Measurements from ENCODE around the gene PCNX3. TPM values are rescaled to one million over a fixed set of nuclear protein-coding genes. Genes with fewer than 3 reads are reported as not detected.

PCNX3 gene
- total RNA-seq, 1 donor: 31.5 TPM

DNA sequence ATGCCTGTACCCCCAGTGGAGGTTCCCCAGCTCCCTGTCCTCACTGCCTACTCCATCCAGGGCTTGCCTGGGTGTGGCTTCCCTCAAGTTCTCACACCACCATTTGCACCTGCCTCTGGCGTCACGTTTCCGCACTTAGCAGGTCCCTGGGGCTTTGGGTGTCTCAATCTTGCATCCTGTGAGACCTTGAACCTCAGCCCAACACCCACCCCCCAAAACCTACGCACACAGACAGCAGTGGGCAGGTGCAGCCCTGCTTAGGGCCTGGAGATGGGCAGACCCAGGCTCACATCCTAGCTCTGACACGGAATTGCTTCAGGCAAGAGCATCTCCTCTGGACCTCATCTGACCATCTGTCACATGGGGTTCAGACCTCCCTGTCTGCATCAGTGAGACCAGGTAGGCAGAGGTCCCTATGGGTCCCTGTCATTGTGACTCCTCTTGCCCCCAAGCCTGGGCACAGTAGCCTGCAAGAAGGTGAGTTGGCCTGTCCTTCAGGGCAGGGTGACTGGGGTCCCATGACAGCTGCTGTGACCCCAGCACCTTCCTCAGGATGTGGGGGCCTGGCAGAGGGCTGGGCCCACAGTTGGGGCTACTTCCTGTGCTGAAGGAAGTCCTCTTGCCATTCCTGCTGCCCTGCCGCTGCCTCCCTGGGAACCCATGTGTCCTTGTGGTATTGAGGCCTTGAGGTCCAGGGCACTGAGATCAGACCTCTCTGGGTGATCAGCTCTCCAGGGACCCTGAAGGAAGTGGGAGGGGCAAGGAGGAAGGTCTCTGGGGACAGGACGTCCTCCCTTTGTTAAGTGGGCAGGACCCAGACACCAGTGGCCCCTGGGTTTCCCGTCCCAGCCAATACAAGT, 24.3 kb downstream of the PCNX3 start:
- TF ChIP-seq, protein P1, sequence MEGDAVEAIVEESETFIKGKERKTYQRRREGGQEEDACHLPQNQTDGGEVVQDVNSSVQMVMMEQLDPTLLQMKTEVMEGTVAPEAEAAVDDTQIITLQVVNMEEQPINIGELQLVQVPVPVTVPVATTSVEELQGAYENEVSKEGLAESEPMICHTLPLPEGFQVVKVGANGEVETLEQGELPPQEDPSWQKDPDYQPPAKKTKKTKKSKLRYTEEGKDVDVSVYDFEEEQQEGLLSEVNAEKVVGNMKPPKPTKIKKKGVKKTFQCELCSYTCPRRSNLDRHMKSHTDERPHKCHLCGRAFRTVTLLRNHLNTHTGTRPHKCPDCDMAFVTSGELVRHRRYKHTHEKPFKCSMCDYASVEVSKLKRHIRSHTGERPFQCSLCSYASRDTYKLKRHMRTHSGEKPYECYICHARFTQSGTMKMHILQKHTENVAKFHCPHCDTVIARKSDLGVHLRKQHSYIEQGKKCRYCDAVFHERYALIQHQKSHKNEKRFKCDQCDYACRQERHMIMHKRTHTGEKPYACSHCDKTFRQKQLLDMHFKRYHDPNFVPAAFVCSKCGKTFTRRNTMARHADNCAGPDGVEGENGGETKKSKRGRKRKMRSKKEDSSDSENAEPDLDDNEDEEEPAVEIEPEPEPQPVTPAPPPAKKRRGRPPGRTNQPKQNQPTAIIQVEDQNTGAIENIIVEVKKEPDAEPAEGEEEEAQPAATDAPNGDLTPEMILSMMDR (IDR thresholded peaks at IDR 0.05; ENCODE audit: insufficient read depth, low read length): no peak
- no peak overlapping the region for H3K4me3 ChIP-seq (ENCODE audit: low read depth, low read length)
- no peak for DNase-seq (ENCODE audit: low read depth)

DNA sequence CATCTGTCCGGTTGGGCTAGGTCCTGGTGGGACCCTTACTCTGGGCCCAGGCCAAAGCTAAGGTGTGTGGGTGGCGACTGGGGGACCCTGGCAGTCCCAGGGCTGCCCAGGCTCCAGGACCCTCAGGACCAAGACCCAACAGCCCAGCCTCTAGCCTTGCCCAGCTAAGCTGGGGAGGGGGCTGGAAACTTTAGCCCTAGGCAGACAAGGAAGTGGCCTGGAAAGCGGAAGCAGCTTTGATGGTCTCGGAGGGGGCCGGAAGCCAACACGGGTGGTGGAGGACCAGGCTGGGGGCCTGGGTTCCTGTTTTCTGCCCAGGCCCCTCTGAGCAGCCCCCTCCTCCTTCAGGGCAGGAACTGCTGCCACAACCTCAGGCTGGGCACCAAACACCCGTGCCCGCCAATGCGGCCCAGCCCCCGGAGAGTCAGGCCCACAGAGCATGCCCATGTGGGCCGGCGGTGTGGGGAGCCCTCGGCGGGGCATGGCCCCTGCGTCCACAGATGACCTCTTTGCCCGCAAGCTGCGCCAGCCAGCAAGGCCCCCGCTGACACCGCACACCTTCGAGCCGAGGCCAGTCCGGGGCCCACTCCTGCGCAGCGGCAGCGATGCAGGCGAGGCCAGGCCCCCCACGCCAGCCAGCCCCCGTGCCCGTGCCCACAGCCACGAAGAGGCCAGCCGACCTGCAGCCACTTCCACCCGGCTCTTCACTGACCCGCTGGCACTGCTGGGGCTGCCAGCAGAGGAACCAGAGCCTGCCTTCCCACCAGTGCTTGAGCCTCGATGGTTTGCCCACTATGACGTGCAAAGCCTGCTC, 25.1 kb downstream of the PCNX3 start:
- H3K4me3 ChIP-seq (ENCODE audit: low read depth, low read length): no peak overlapping the region
- no peak for DNase-seq (ENCODE audit: low read depth)
- TF ChIP-seq, protein P1 (IDR thresholded peaks at IDR 0.05; ENCODE audit: insufficient read depth, low read length): no peak

DNA sequence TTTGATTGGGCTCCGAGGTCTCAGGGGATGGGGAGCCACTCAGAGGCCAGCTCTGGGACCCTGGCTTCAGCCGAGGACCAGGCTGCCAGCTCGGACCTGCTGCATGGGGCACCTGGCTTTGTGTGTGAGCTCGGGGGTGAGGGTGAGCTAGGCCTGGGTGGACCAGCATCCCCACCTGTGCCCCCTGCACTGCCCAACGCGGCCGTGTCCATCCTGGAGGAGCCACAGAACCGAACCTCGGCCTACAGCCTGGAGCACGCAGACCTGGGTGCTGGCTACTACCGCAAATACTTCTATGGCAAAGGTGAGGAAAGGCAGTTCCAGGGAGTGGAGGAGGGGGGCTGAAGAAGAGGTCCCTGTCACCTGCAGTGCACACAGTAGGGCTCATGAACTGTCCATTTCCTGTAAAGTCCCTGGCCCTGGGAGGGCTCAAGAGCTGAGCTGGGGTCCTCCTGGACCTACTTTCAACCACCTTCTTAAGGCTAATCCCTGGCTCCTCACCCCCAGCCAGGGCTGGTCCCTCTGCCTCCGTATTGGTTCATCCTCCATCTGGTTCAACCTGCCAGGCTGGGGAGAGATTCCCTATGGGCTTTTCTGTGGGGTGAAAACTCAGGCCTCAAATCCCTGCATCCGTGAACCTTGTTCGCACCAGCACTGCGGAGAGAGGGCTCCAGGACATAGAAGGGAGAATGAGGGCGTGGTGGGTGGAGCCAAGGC, 25.9 kb downstream of the PCNX3 start:
- TF ChIP-seq, protein P1 (IDR thresholded peaks at IDR 0.05; ENCODE audit: insufficient read depth, low read length): no peak
- H3K4me3 ChIP-seq (ENCODE audit: low read depth, low read length): no peak overlapping the region
- DNase-seq (ENCODE audit: low read depth): no peak

DNA sequence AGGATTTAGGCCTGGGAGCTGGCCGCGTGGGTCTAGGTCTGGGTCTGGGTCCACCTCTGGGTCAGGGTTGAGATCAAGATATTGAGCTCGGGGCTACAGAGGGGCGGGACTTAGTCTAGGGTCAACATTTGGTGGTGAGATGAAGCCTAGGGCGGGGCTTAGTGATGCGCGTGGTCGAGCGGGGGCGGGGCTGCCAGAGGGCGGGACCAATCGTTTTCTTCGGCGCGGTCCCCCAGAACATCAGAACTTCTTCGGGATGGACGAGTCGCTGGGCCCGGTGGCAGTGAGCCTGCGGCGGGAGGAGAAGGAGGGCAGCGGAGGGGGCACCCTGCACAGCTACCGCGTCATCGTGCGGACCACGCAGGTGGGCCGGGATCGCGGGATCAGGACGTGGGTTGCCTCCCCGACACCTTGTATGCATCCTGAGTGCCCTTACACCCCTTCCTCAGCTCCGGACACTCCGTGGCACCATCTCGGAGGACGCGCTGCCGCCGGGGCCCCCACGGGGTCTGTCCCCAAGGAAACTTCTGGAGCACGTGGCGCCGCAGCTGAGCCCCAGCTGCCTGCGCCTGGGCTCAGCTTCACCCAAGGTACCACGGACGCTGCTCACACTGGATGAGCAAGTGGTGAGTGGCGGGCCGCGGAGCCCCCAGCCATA, 26.6 kb downstream of the PCNX3 start:
- TF ChIP-seq, protein P1 (IDR thresholded peaks at IDR 0.05; ENCODE audit: insufficient read depth, low read length): no peak
- no peak overlapping the region for H3K4me3 ChIP-seq (ENCODE audit: low read depth, low read length)
- DNase-seq (ENCODE audit: low read depth): no peak

DNA sequence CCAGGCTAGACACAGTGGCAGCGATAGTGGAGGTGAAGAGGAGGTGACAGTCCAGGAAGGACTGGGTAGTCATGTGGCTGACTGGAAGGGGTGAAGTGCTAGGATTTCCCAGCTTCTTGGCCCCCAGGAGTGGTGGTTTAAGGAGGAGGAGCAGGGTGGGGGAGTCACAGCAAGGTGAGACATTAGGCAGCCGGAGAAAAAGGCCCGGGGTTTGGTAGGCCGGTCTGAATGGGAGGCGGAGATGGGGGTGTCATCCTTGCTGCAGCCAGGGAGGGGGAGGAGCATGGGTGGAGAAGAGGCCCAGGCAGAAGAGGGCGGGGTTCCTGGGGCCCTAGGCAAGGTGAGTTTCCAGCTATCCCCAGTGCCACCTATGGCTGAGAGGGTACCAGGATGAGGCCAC, 28.4 kb downstream of the PCNX3 start:
- DNase-seq (ENCODE audit: low read depth): no peak
- no peak overlapping the region for H3K4me3 ChIP-seq (ENCODE audit: low read depth, low read length)
- TF ChIP-seq, protein P1 (IDR thresholded peaks at IDR 0.05; ENCODE audit: insufficient read depth, low read length): no peak

DNA sequence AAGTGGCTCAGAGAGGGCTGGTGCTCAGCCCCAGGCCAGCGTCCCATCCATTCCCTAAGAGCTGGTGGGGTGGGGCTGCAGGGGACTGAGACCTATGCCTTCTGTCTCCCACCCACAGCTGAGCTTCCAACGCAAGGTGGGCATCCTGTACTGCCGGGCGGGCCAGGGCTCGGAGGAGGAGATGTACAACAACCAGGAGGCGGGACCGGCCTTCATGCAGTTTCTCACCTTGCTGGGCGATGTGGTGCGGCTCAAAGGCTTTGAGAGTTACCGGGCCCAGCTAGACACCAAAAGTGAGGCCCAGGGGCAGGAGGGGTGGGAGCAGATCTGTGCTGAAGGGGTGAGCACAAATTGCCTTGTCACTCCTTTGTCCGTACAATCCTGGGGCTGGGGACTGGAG, 29.3 kb downstream of the PCNX3 start:
- no peak for DNase-seq (ENCODE audit: low read depth)
- H3K4me3 ChIP-seq (ENCODE audit: low read depth, low read length): no peak overlapping the region
- TF ChIP-seq, protein P1 (IDR thresholded peaks at IDR 0.05; ENCODE audit: insufficient read depth, low read length): no peak

All from fibroblast of the aortic adventitia (primary cell).